Measurements from ENCODE around the gene NPIPA5.
"Not testable (repeated sequence)": the region's sequence is repeated elsewhere in the genome, so short reads cannot be mapped to it uniquely, and the experiment has no call there.

DNA sequence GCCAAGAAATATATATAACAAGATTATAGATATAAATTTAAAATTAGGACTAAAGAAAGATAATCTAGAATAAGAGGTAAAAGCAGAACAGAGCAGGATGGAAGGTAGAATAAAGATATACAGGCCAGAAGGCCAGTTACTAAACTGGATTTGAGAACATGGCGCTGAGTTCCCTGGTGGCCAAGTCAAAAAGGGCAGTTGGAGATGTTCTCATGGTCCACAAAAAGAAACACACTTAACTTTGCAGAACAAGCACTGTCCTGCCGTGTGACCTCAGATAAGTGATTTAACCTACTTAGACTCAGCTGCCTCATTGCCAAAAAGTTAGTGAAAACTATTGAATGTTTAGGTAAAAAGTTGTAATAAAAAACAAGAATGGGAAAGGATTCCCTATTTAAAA is 23.2 kb downstream of the NPIPA5 start:
- not testable (repeated sequence) for TF ChIP-seq CTCF, EZH2, EZH2phosphoT487 (IDR thresholded peaks at IDR 0.05)

Measured in neural progenitor cell (in vitro differentiated cells).